NCI-H526 treated with DMSO at 0.1 percent for 48 hours (cell line): ENCODE results near the gene SFXN1.
"Not testable (repeated sequence)": the region's sequence is repeated elsewhere in the genome, so short reads cannot be mapped to it uniquely, and the experiment has no call there.

ENCODE experiments used
- DNase-seq: peaks from one replicate; lab custom pipeline; 2025; lab: John Stamatoyannopoulos, UW

The SFXN1 gene

GRCh38 chr5:175494264-175495183, 16.2 kb downstream of the SFXN1 start:
- no peak for DNase-seq

GRCh38 chr5:175501759-175502158, 23.4 kb downstream of the SFXN1 start:
- DNase-seq = no peak

- not testable (repeated sequence) for DNase-seq
Measured at GRCh38 chr5:175507671-175508070, 29.3 kb downstream of the SFXN1 start.

GRCh38 chr5:175508896-175509295, 30.5 kb downstream of the SFXN1 start:
- no peak for DNase-seq

- no peak for DNase-seq
Measured at GRCh38 chr5:175513297-175513696, 34.9 kb downstream of the SFXN1 start.

- no peak for DNase-seq
Measured at GRCh38 chr5:175513726-175514125, 35.4 kb downstream of the SFXN1 start.

GRCh38 chr5:175516933-175517823, 38.8 kb downstream of the SFXN1 start:
- no peak for DNase-seq

GRCh38 chr5:175517824-175518450, 39.6 kb downstream of the SFXN1 start:
- DNase-seq = no peak

GRCh38 chr5:175519006-175519405, 40.6 kb downstream of the SFXN1 start:
- DNase-seq = no peak

- DNase-seq = no peak
Measured at GRCh38 chr5:175520321-175520720, 42.0 kb downstream of the SFXN1 start.

- DNase-seq = no peak
Measured at GRCh38 chr5:175520873-175521272, 42.5 kb downstream of the SFXN1 start.

- DNase-seq = no peak
Measured at GRCh38 chr5:175521313-175521833, 43.0 kb downstream of the SFXN1 start.

- DNase-seq = no peak
Measured at GRCh38 chr5:175523292-175523691, 44.9 kb downstream of the SFXN1 start.

- DNase-seq = no peak
Measured at GRCh38 chr5:175524211-175524610, 45.9 kb downstream of the SFXN1 start.

GRCh38 chr5:175526691-175527090, 48.3 kb downstream of the SFXN1 start:
- no peak for DNase-seq

GRCh38 chr5:175531361-175531760, 53.0 kb downstream of the SFXN1 start:
- DNase-seq = no peak

GRCh38 chr5:175534070-175534932, 55.9 kb downstream of the SFXN1 start:
- peak; percentile 46 for DNase-seq

- not testable (repeated sequence) for DNase-seq
Measured at GRCh38 chr5:175535331-175535730, 57.0 kb downstream of the SFXN1 start.

GRCh38 chr5:175535796-175536195, 57.4 kb downstream of the SFXN1 start:
- no peak for DNase-seq

- no peak for DNase-seq
Measured at GRCh38 chr5:175538576-175538975, 60.2 kb downstream of the SFXN1 start.

GRCh38 chr5:175539936-175540335, 61.6 kb downstream of the SFXN1 start:
- no peak for DNase-seq
